Coronary artery (tissue), 2 donors: Measurements from ENCODE around the gene MMP11.

ENCODE experiments used
- DNase-seq: peaks from one replicate; pipeline ENCODE4 v3.0.0-alpha.2; 2017; ENCODE audit warnings: low spot score
- H3K27ac ChIP-seq, 2 donors: fragments of 200-600 bp; sonication (generic); one replicate each; pipeline ENCODE4 v1.5.1; 2016 to 2019
- H3K4me3 ChIP-seq: fragments of 200-600 bp; sonication (generic); 2 replicates; pipeline ENCODE4 v1.5.1; 2016; ENCODE audit warnings: mild to moderate bottlenecking, moderate library complexity
- TF ChIP-seq, protein P1 (sequence below): fragments of 200-600 bp; sonication (generic); IDR thresholded peaks from one replicate; pipeline ENCODE4 v1.5.1; 2019; ENCODE audit warnings: antibody characterized with exemption

Gene MMP11

GRCh38 chr22:23760056-23760455 is 12.6 kb upstream of the MMP11 start:
- DNase-seq: no peak
- TF ChIP-seq, protein P1, sequence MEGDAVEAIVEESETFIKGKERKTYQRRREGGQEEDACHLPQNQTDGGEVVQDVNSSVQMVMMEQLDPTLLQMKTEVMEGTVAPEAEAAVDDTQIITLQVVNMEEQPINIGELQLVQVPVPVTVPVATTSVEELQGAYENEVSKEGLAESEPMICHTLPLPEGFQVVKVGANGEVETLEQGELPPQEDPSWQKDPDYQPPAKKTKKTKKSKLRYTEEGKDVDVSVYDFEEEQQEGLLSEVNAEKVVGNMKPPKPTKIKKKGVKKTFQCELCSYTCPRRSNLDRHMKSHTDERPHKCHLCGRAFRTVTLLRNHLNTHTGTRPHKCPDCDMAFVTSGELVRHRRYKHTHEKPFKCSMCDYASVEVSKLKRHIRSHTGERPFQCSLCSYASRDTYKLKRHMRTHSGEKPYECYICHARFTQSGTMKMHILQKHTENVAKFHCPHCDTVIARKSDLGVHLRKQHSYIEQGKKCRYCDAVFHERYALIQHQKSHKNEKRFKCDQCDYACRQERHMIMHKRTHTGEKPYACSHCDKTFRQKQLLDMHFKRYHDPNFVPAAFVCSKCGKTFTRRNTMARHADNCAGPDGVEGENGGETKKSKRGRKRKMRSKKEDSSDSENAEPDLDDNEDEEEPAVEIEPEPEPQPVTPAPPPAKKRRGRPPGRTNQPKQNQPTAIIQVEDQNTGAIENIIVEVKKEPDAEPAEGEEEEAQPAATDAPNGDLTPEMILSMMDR: no peak
- Histone ChIP-seq H3K27ac (no peak overlapping the region), H3K4me3 (no peak overlapping the region)

- Histone ChIP-seq H3K4me3 (peak within 1 kb of the TSS; percentile 4), H3K27ac (no peak within 1 kb of the TSS)
- TF ChIP-seq, protein P1: no peak
- DNase-seq: no peak
Observed at GRCh38 chr22:23762842-23763578, 9.6 kb upstream of the MMP11 start, which contains the start of gene C22orf15. C22orf15 (plus strand) TSS chr22:23762990; CDS start chr22:23763307, 317 bp downstream.

- H3K4me3 ChIP-seq: peak overlapping the region; percentile 4
- H3K27ac ChIP-seq: no peak overlapping the region
- TF ChIP-seq, protein P1: no peak
- DNase-seq: peak; percentile 71
Observed at GRCh38 chr22:23763579-23763945, 9.1 kb upstream of the MMP11 start.

DNA sequence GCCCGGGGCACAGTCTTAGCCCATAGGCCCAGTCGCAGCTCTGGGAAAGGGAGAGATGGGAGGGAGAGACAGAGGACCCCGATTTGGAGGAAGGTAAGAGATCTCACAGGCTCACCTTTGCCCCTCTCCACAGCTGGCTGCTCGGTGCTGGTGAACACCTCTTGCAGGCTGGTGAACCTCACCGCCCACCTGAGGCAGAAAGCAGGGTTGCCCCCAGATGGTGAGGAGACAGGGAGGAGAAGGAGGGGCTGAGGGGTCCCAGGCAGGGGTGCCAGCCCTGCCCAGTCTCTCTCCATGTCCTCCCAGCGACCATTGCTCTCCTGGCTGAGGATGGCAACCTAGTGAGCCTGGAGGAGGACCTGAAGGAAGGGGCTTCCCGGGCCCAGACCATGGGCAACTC is 8.7 kb upstream of the MMP11 start:
- H3K4me3 ChIP-seq: peak overlapping the region; percentile 4
- TF ChIP-seq, protein P1: no peak
- DNase-seq: no peak
- no peak overlapping the region for H3K27ac ChIP-seq

GRCh38 chr22:23764899-23765881 is 7.5 kb upstream of the MMP11 start:
- Histone ChIP-seq H3K4me3 (no peak overlapping the region), H3K27ac (no peak overlapping the region)
- TF ChIP-seq, protein P1: no peak
- no peak for DNase-seq

- DNase-seq: no peak
- TF ChIP-seq, protein P1: no peak
- H3K27ac ChIP-seq: peak overlapping the region; percentile 74 to 83
- H3K4me3 ChIP-seq: peak overlapping the region; percentile 78
Observed at GRCh38 chr22:23767303-23767672, 5.4 kb upstream of the MMP11 start.
